Measurements from ENCODE around the gene ZNF71. TPM values are rescaled to one million over a fixed set of nuclear protein-coding genes. Genes with fewer than 3 reads are reported as not detected.

ZNF71 gene
- total RNA-seq (1 to 10 TPM; 7.9 to 9.3 TPM), polyA plus RNA-seq (1 to 10 TPM; 6.3 to 9.8 (median 6.9) TPM), total RNA-seq (3.4 to 21.8 (median 16.3) reads per million in 6 experiments)

GRCh38 chr19:56594783-56595547 is at the start of gene ZNF71:
Gene ZNF71, plus strand, starts transcription at chr19:56595302. Its CDS starts 6,257 bp downstream, at chr19:56601559.
- POLR2A ChIA-PET: interaction anchor here (0.7 to 1.5 kb wide), 3 partner anchors 28 to 651 kb away, joined by 3 to 6 read pairs (median 5); no protein-coding TSS in a partner anchor
- Mint-ChIP-seq H3K4me1 (peaks cover 16 to 25% (median 24%) of the 10 kb centered on the region in 4 donors), H3K27ac (peak within 1 kb of the TSS; percentile 51 to 96 (median 92)), H3K9me3 (peaks cover 6 to 61% (median 41%) of the 10 kb centered on the region in 9 donors), H3K27me3 (no peaks in the 10 kb centered on the region), H3K4me3 (peak within 1 kb of the TSS; percentile 81 to 99 (median 95)), H3K36me3 (peaks cover 26 to 38% (median 36%) of the 10 kb centered on the region in 3 donors)
- ATAC-seq (peak; percentile 96 to 97), DNase-seq (peak; percentile 75 to 93 (median 84))

- no peaks in the 10 kb centered on the region for H3K27me3 Mint-ChIP-seq
- H3K4me3 Mint-ChIP-seq: no peak overlapping the region
- POLR2A ChIA-PET: no interaction called here
- DNase-seq (no peak), ATAC-seq (no peak)
- no peaks in the 10 kb centered on the region for H3K4me1 Mint-ChIP-seq
- H3K9me3 Mint-ChIP-seq: peaks cover 12 to 99% (median 54%) of the 10 kb centered on the region in 9 donors
- peaks cover 61 to 91% (median 69%) of the 10 kb centered on the region in 3 donors for H3K36me3 Mint-ChIP-seq
- H3K27ac Mint-ChIP-seq: no peak overlapping the region
Measured at GRCh38 chr19:56547535-56547934, 47.6 kb upstream of the ZNF71 start.

- H3K4me1 Mint-ChIP-seq: no peaks in the 10 kb centered on the region
- H3K9me3 Mint-ChIP-seq: peaks cover 9 to 97% (median 58%) of the 10 kb centered on the region in 9 donors
- H3K27me3 Mint-ChIP-seq: no peaks in the 10 kb centered on the region
- POLR2A ChIA-PET: no interaction called here
- ATAC-seq (no peak), DNase-seq (no peak)
- H3K27ac Mint-ChIP-seq: no peak overlapping the region
- peaks cover 47 to 78% (median 71%) of the 10 kb centered on the region in 3 donors for H3K36me3 Mint-ChIP-seq
- H3K4me3 Mint-ChIP-seq: no peak overlapping the region
Measured at GRCh38 chr19:56554272-56554869, 40.7 kb upstream of the ZNF71 start.

- ATAC-seq (no peak), DNase-seq (no peak)
- peaks cover 10 to 75% (median 68%) of the 10 kb centered on the region in 3 donors for H3K36me3 Mint-ChIP-seq
- H3K27me3 Mint-ChIP-seq: no peaks in the 10 kb centered on the region
- no peak overlapping the region for H3K27ac Mint-ChIP-seq
- peaks cover 13 to 100% (median 58%) of the 10 kb centered on the region in 9 donors for H3K9me3 Mint-ChIP-seq
- POLR2A ChIA-PET: interaction anchor here (0.6 kb wide), 1 partner anchor 22 kb away, joined by 3 read pairs; no protein-coding TSS in a partner anchor
- no peak overlapping the region for H3K4me3 Mint-ChIP-seq
- peaks cover 2 to 16% (median 12%) of the 10 kb centered on the region in 4 donors for H3K4me1 Mint-ChIP-seq
Measured at GRCh38 chr19:56562766-56563165, 32.3 kb upstream of the ZNF71 start.

- peak in 3 of 10 donors; percentile 4 to 24 (median 17) for DNase-seq
- peaks cover 37 to 78% (median 53%) of the 10 kb centered on the region in 3 donors for H3K36me3 Mint-ChIP-seq
- H3K9me3 Mint-ChIP-seq: peaks cover 6 to 95% (median 37%) of the 10 kb centered on the region in 9 donors
- H3K27ac Mint-ChIP-seq: peak overlapping the region; percentile 79 to 95 (median 91)
- no peaks in the 10 kb centered on the region for H3K27me3 Mint-ChIP-seq
- POLR2A ChIA-PET: interaction anchor here (0.6 to 1.7 kb wide), 2 partner anchors 27 to 28 kb away, joined by 3 to 4 read pairs; partner anchors contain the start of gene ZNF71
- peak; percentile 49 to 51 for ATAC-seq
- H3K4me1 Mint-ChIP-seq: peaks cover 2 to 24% (median 18%) of the 10 kb centered on the region in 4 donors
- peak overlapping the region; percentile 92 to 99 (median 94) for H3K4me3 Mint-ChIP-seq
Measured at GRCh38 chr19:56566904-56567273, 28.2 kb upstream of the ZNF71 start.

- DNase-seq: peak; percentile 75 to 93 (median 84)
- H3K9me3 Mint-ChIP-seq: peaks cover 6 to 93% (median 35%) of the 10 kb centered on the region in 9 donors
- peak; percentile 95 to 97 for ATAC-seq
- peak within 1 kb of the TSS; percentile 92 to 99 (median 94) for H3K4me3 Mint-ChIP-seq
- POLR2A ChIA-PET: interaction anchor here (0.6 to 1.7 kb wide), 4 partner anchors 27 to 609 kb away, joined by 3 to 5 read pairs (median 4); partner anchors contain the start of genes ZNF583 and ZNF71
- no peaks in the 10 kb centered on the region for H3K27me3 Mint-ChIP-seq
- peaks cover 2 to 24% (median 18%) of the 10 kb centered on the region in 4 donors for H3K4me1 Mint-ChIP-seq
- peak within 1 kb of the TSS; percentile 79 to 95 (median 91) for H3K27ac Mint-ChIP-seq
- peaks cover 38 to 76% (median 49%) of the 10 kb centered on the region in 3 donors for H3K36me3 Mint-ChIP-seq
Measured at GRCh38 chr19:56567274-56568120, 27.6 kb upstream of the ZNF71 start, which contains the start of gene ZNF470. Gene ZNF470, plus strand, starts transcription at chr19:56567468. Its CDS starts 2,844 bp downstream, at chr19:56570312.

GRCh38 chr19:56572589-56572988 is 22.5 kb upstream of the ZNF71 start:
- POLR2A ChIA-PET: interaction anchor here (0.7 to 0.9 kb wide), 2 partner anchors 22 to 34 kb away, joined by 4 read pairs; no protein-coding TSS in a partner anchor
- no peak overlapping the region for H3K4me3 Mint-ChIP-seq
- no peaks in the 10 kb centered on the region for H3K27me3 Mint-ChIP-seq
- H3K9me3 Mint-ChIP-seq: peaks cover 15 to 94% (median 48%) of the 10 kb centered on the region in 9 donors
- peaks cover under 1 to 11% (median 8%) of the 10 kb centered on the region in 4 donors for H3K4me1 Mint-ChIP-seq
- ATAC-seq: no peak
- peaks cover 61 to 84% (median 66%) of the 10 kb centered on the region in 3 donors for H3K36me3 Mint-ChIP-seq
- DNase-seq: no peak
- H3K27ac Mint-ChIP-seq: no peak overlapping the region

- no peak for ATAC-seq
- POLR2A ChIA-PET: no interaction called here
Measured at GRCh38 chr19:56573914-56574313, 21.2 kb upstream of the ZNF71 start.

GRCh38 chr19:56577719-56578602 is 17.1 kb upstream of the ZNF71 start:
- H3K27ac Mint-ChIP-seq: no peak overlapping the region
- no peak overlapping the region for H3K4me3 Mint-ChIP-seq
- POLR2A ChIA-PET: no interaction called here
- DNase-seq: no peak
- no peaks in the 10 kb centered on the region for H3K27me3 Mint-ChIP-seq
- H3K36me3 Mint-ChIP-seq: peaks cover 34 to 72% (median 59%) of the 10 kb centered on the region in 3 donors
- H3K9me3 Mint-ChIP-seq: peaks cover 21 to 99% (median 56%) of the 10 kb centered on the region in 9 donors
- ATAC-seq: no peak
- peaks cover 0 to 2% (median under 1%) of the 10 kb centered on the region in 4 donors for H3K4me1 Mint-ChIP-seq

More at GRCh38 chr19:56573914-56574313, 21.2 kb upstream of the ZNF71 start:
- Mint-ChIP-seq H3K4me1 (no peaks in the 10 kb centered on the region), H3K27me3 (no peaks in the 10 kb centered on the region), H3K9me3 (peaks cover 18 to 95% (median 51%) of the 10 kb centered on the region in 9 donors), H3K27ac (no peak overlapping the region), H3K4me3 (no peak overlapping the region), H3K36me3 (peaks cover 61 to 78% (median 62%) of the 10 kb centered on the region in 3 donors)
- DNase-seq: no peak

- H3K36me3 Mint-ChIP-seq: peaks cover 20 to 36% (median 35%) of the 10 kb centered on the region in 3 donors
- peaks cover 6 to 61% (median 41%) of the 10 kb centered on the region in 9 donors for H3K9me3 Mint-ChIP-seq
- POLR2A ChIA-PET: interaction anchor here (1.5 kb wide), 1 partner anchor 28 kb away, joined by 3 read pairs; no protein-coding TSS in a partner anchor
Measured at GRCh38 chr19:56594446-56594782, 688 bp upstream of the ZNF71 start.

GRCh38 chr19:56595548-56595899 is 422 bp downstream of the ZNF71 start:
- POLR2A ChIA-PET: interaction anchor here (0.7 to 1.5 kb wide), 3 partner anchors 29 to 651 kb away, joined by 3 to 6 read pairs (median 5); no protein-coding TSS in a partner anchor
- Mint-ChIP-seq H3K4me1 (peaks cover 16 to 27% (median 24%) of the 10 kb centered on the region in 4 donors), H3K4me3 (peak overlapping the region; percentile 81 to 99 (median 95)), H3K9me3 (peaks cover 8 to 59% (median 37%) of the 10 kb centered on the region in 9 donors), H3K36me3 (peaks cover 28 to 39% (median 37%) of the 10 kb centered on the region in 3 donors), H3K27ac (peak overlapping the region; percentile 51 to 96 (median 92)), H3K27me3 (no peaks in the 10 kb centered on the region)
- peak; percentile 37 to 41 for ATAC-seq
- DNase-seq: peak in 1 of 10 donors; percentile 64

More at GRCh38 chr19:56594446-56594782, 688 bp upstream of the ZNF71 start:
- H3K27me3 Mint-ChIP-seq: no peaks in the 10 kb centered on the region
- DNase-seq (no peak), ATAC-seq (no peak)
- H3K4me3 Mint-ChIP-seq: peak overlapping the region; percentile 81 to 99 (median 95)
- peak overlapping the region; percentile 34 to 90 (median 70) for H3K27ac Mint-ChIP-seq
- H3K4me1 Mint-ChIP-seq: peaks cover 16 to 25% (median 24%) of the 10 kb centered on the region in 4 donors

All from naive thymus-derived CD8-positive, alpha-beta T cell (primary cell).